Body of pancreas (tissue), 4 donors: ENCODE data around the gene GRM4. TPM values are rescaled to one million over a fixed set of nuclear protein-coding genes. Genes with fewer than 3 reads are reported as not detected.
A peak's percentile ranks its signal among the peaks of the same experiment; 100 is the strongest.
"Not testable (repeated sequence)": the region's sequence is repeated elsewhere in the genome, so short reads cannot be mapped to it uniquely, and the experiment has no call there.

Experiments used
- ATAC-seq: fragments of 150-250 bp; one replicate; pipeline ENCODE4 v1.9.1; 2016
- DNase-seq, 4 donors: peaks; one replicate each; pipeline ENCODE4 v3.0.0-alpha.2; 2019
- H3K27ac ChIP-seq, 4 donors: fragments of 200-600 bp; sonication (generic); 1 replicate in 3 of 4; 2 replicates in 1 of 4; pipeline versions ENCODE4 v1.5.1 to v1.6.1; 2016 to 2019; ENCODE audit warnings: mild to moderate bottlenecking in 1 of 4, mixed read lengths in 1 of 4, moderate library complexity in 1 of 4
- H3K27me3 ChIP-seq, 2 donors: fragments of 200-600 bp; sonication (generic); one replicate each; pipeline ENCODE4 v1.6.0; 2016; ENCODE audit warnings: mild to moderate bottlenecking in 1 of 2
- H3K36me3 ChIP-seq, 2 donors: fragments of 200-600 bp; sonication (generic); replicated peaks in 1 of 2; 2 replicates each; pipeline ENCODE4 v1.5.1; 2016; ENCODE audit warnings: low read depth in 2 of 2; ENCODE audit not compliant: insufficient read depth in 1 of 2
- H3K4me1 ChIP-seq: fragments of 200-600 bp; sonication (generic); one replicate; pipeline ENCODE4 v1.6.0; 2016
- H3K4me3 ChIP-seq, 2 donors: fragments of 200-600 bp; sonication (generic); 1 replicate in 1 of 2; 2 replicates in 1 of 2; pipeline ENCODE4 v1.5.1; 2016 to 2019
- H3K9me3 ChIP-seq, 3 donors: fragments of 200-600 bp; sonication (generic); 1 replicate in 2 of 3; 2 replicates in 1 of 3; pipeline ENCODE4 v1.5.1; 2016
- POLR2A ChIP-seq, 3 donors: fragments of 450-650 bp; IDR thresholded peaks; one replicate each; pipeline ENCODE4 v1.6.1; 2016; ENCODE audit warnings: antibody characterized with exemption in 3 of 3, mild to moderate bottlenecking in 2 of 3
- WGBS, 2 donors: methylation state at CpG; one replicate each; pipeline ENCODE4 v1.1.5; 2017; 5-methylcytosine and 5-hydroxymethylcytosine counted together
- intact Hi-C: fragments of 100-400 bp; cut with DNase I; formaldehyde crosslinking; loops from one replicate; pipeline ENCODE4 v1.15.1; 2023
- total RNA-seq, 2 donors: library from RNA; depleted of rRNA; stranded (reverse); fragments of >200 nt; gene quantifications; one replicate each; pipeline ENCODE4 v1.1.0, GENCODE V29; 2016
- TF ChIP-seq, protein P1 (sequence below), 7 experiments: fragments of 450-650 bp in 4 of 7; fragments of 200-600 bp in 3 of 7; sonication (generic) in 3 of 7; IDR thresholded peaks; one replicate each; pipeline ENCODE4 v1.5.1; 2016 to 2019; ENCODE audit warnings: antibody characterized with exemption in 7 of 7

Gene GRM4
- total RNA-seq: under 1 TPM in 1 of 2 donors, not detected in 1; 0.33 TPM

DNA sequence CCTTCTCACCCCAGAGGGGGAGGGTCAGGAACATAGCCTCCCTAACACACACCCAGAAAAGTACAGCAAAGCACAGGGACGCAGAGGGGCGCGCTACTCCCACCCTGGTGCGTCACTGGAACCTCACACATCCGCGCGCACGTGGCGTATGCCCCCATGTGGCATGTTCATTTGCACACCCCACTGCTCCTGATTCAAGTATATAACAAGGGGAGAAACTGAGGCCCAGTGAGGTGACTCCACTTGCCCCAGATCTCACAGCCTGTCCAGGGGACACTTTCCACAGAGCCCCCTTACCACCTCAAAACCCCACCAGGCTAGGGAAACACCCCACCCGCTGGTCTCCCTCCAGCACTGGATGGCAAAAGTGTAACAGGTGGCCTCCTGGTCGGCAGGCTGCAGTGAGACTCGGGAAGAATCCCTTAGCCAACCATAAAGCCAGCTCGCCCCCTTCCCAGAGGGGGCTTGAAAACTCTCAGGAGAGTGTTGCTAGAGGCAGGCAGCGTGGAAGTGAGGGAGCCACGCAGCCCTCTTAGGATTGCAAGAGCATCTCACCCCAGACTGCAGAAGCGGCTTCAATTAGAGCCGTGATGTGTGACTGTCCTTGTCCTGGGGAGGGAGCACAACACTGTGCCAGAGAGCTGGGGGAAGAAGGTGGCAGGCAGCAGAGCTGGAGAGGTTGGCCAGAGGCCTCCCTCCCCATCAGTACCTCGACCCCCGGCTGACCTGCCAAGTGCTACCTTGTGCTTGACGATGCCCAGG lies at the start of gene GRM4:
TSS of gene GRM4 (minus strand) at position 67 of the 762 bp plus-strand sequence. CDS start 12,591 bp downstream, outside the sequence.
- intact Hi-C loops: no loop called here
- H3K4me3 ChIP-seq: peak within 1 kb of the TSS in 1 of 2 donors; percentile 9
- WGBS, 2 donors: 39 to 40% methylated on average over 16 to 20 of the region's 20 CpGs

GRCh38 chr6:34194772-34195171 lies 48.9 kb upstream of the GRM4 start:
- Histone ChIP-seq H3K4me3 (no peak overlapping the region), H3K36me3 (no peaks in the 10 kb centered on the region), H3K27me3 (no peaks in the 10 kb centered on the region), H3K27ac (no peak overlapping the region), H3K4me1 (peaks cover 11% of the 10 kb centered on the region), H3K9me3 (no peaks in the 10 kb centered on the region)
- intact Hi-C loops: loop anchor here (5.0 kb wide), 1 partner anchor 218 kb away; no protein-coding TSS in a partner anchor
- no peak for ATAC-seq
- no peak for DNase-seq
- 82 to 87% methylated on average over 3 of the region's 3 CpGs for WGBS, 2 donors
- TF ChIP-seq, protein P1, sequence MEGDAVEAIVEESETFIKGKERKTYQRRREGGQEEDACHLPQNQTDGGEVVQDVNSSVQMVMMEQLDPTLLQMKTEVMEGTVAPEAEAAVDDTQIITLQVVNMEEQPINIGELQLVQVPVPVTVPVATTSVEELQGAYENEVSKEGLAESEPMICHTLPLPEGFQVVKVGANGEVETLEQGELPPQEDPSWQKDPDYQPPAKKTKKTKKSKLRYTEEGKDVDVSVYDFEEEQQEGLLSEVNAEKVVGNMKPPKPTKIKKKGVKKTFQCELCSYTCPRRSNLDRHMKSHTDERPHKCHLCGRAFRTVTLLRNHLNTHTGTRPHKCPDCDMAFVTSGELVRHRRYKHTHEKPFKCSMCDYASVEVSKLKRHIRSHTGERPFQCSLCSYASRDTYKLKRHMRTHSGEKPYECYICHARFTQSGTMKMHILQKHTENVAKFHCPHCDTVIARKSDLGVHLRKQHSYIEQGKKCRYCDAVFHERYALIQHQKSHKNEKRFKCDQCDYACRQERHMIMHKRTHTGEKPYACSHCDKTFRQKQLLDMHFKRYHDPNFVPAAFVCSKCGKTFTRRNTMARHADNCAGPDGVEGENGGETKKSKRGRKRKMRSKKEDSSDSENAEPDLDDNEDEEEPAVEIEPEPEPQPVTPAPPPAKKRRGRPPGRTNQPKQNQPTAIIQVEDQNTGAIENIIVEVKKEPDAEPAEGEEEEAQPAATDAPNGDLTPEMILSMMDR (IDR thresholded peaks at IDR 0.05): no peak
- no peak for TF ChIP-seq POLR2A (IDR thresholded peaks at IDR 0.05)

More for the DNA sequence above, at the start of gene GRM4:
- DNase-seq (no peak), ATAC-seq (no peak)
- Histone ChIP-seq H3K4me1 (peaks cover 26% of the 10 kb centered on the region), H3K36me3 (no peaks in the 10 kb centered on the region), H3K27me3 (peaks cover 0 to 50% of the 10 kb centered on the region in 2 donors), H3K27ac (no peak within 1 kb of the TSS), H3K9me3 (no peaks in the 10 kb centered on the region)
- no peak for TF ChIP-seq POLR2A (IDR thresholded peaks at IDR 0.05)
- TF ChIP-seq, protein P1 (IDR thresholded peaks at IDR 0.05): no peak

GRCh38 chr6:34190504-34191122 lies 44.7 kb upstream of the GRM4 start:
- ATAC-seq (no peak), DNase-seq (no peak)
- Histone ChIP-seq H3K27me3 (no peaks in the 10 kb centered on the region), H3K27ac (no peak overlapping the region), H3K4me1 (no peaks in the 10 kb centered on the region), H3K36me3 (no peaks in the 10 kb centered on the region), H3K9me3 (no peaks in the 10 kb centered on the region), H3K4me3 (no peak overlapping the region)
- TF ChIP-seq, protein P1 (IDR thresholded peaks at IDR 0.05): no peak
- no peak for TF ChIP-seq POLR2A (IDR thresholded peaks at IDR 0.05)
- 58 to 73% methylated on average over 7 to 14 of the region's 14 CpGs for WGBS, 2 donors
- intact Hi-C loops: loop anchor here (5.0 kb wide), 1 partner anchor 222 kb away; no protein-coding TSS in a partner anchor

GRCh38 chr6:34189806-34190503 lies 44.1 kb upstream of the GRM4 start:
- no peak overlapping the region for H3K27ac ChIP-seq
- WGBS, 2 donors: 78 to 85% methylated on average over 12 of the region's 12 CpGs
- DNase-seq (peak in 1 of 4 donors; percentile 47), ATAC-seq (no peak)
- H3K36me3 ChIP-seq: no peaks in the 10 kb centered on the region
- no peaks in the 10 kb centered on the region for H3K4me1 ChIP-seq
- intact Hi-C loops: loop anchor here (5.0 kb wide), 1 partner anchor 222 kb away; no protein-coding TSS in a partner anchor
- H3K9me3 ChIP-seq: no peaks in the 10 kb centered on the region
- no peak overlapping the region for H3K4me3 ChIP-seq
- H3K27me3 ChIP-seq: no peaks in the 10 kb centered on the region
- no peak for TF ChIP-seq POLR2A (IDR thresholded peaks at IDR 0.05)
- TF ChIP-seq, protein P1 (IDR thresholded peaks at IDR 0.05): no peak

DNA sequence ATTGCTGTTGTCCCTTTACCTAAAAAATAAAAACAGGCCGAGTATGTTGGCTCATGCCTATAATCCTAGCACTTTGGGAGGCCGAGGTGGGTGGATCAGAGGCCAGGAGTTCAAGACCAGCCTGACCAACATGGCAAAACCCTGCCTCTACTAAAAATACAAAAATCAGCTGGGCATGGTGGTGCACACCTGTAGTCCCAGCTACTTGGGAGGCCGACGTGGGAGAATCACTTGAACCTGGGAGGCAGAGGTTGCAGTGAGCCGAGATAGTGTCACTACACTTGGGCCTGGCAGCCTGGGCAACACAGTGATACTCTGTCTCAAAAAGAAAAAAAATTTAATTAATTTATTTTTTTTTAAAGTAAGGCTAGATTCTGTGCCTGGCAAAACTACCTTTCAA lies 38.8 kb upstream of the GRM4 start:
- intact Hi-C loops, H3K4me3 ChIP-seq, H3K27ac ChIP-seq, H3K4me1 ChIP-seq, DNase-seq, H3K9me3 ChIP-seq, H3K36me3 ChIP-seq, ATAC-seq, H3K27me3 ChIP-seq: not testable (repeated sequence)
- WGBS, 2 donors: 73 to 74% methylated on average over 5 of the region's 5 CpGs
